HCT116 (cell line): ENCODE data around the gene OLFML2A. TPM values are rescaled to one million over a fixed set of nuclear protein-coding genes. Genes with fewer than 3 reads are reported as not detected.

Source experiments
- ATAC-seq: fragments of 200-7000 bp; cut with Tn5 transposase; 2 replicates; pipeline ENCODE4 v1.9.1; 2020; ENCODE audit warnings: mild to moderate bottlenecking, moderate library complexity
- BruUV-seq: library from RNA; stranded (reverse); fragments of 400-500 nt; replicated peaks from 2 replicates; lab custom pipeline; 2021; lab: Mats Ljungman, UMichigan
- CTCF ChIA-PET: fragments of 300-600 bp; sonication (Branson Sonifier 250); formaldehyde crosslinking; loops from one replicate; lab custom pipeline; 2021; ENCODE audit warnings: antibody characterized with exemption; lab: Charles Lee
- POLR2A ChIA-PET: fragments of 300-600, 350-600 bp; sonication (Branson Sonifier 250); formaldehyde crosslinking; loops from one replicate; lab custom pipeline; 2021; ENCODE audit warnings: antibody characterized with exemption; lab: Charles Lee
- RAD21 ChIA-PET, 2 experiments: fragments of 300-600 bp; sonication (Branson Sonifier 250); formaldehyde crosslinking; loops; one replicate each; lab custom pipeline; 2023; ENCODE audit warnings: low total read pairs in 2 of 2; ENCODE audit not compliant: uncharacterized antibody in 2 of 2, unreplicated experiment in 2 of 2, low non-redundant PET in 1 of 2; lab: Charles Lee
- DNase-seq: peaks from one replicate; pipeline ENCODE4 v3.0.0-alpha.2; 2010; ENCODE audit warnings: low read depth, low spot score
- H2AFZ ChIP-seq: fragments of 200-600 bp; shearing (Covaris generic), sonication (generic); 2 replicates; pipeline ENCODE4 v1.6.1; 2017; ENCODE audit warnings: low read depth, mixed run types, mixed read lengths, antibody characterized with exemption, low read length; ENCODE audit not compliant: poor library complexity, severe bottlenecking
- H3K27ac ChIP-seq: 2 replicates; pipeline ENCODE4 v1.5.1; 2012; ENCODE audit warnings: low read depth, low read length
- H3K27me3 ChIP-seq: fragments of 200-600 bp; sonication (generic); 2 replicates; pipeline ENCODE4 v1.6.1; 2016; ENCODE audit warnings: mixed run types, low read length, mixed read lengths; ENCODE audit not compliant: insufficient read depth
- H3K36me3 ChIP-seq, 2 experiments: fragments of 200-500 bp in 1 of 2; fragments of 200-600 bp in 1 of 2; sonication (Bioruptor generic) in 1 of 2; sonication (generic) in 1 of 2; 2 replicates each; pipeline versions ENCODE4 v1.5.1 to v1.6.1; 2014 to 2016; ENCODE audit warnings: low read length in 2 of 2, inconsistent platforms in 1 of 2, mixed read lengths in 1 of 2, mixed run types in 1 of 2; ENCODE audit not compliant: insufficient read depth in 2 of 2, control insufficient read depth in 1 of 2
- H3K4me1 ChIP-seq, 2 experiments: fragments of 200-600 bp in 1 of 2; sonication (generic) in 1 of 2; 2 replicates each; pipeline versions ENCODE4 v1.5.1 to v1.6.1; 2012 to 2017; ENCODE audit warnings: low read length in 2 of 2, inconsistent platforms in 1 of 2, mild to moderate bottlenecking in 1 of 2, mixed read lengths in 1 of 2, mixed run types in 1 of 2, moderate library complexity in 1 of 2; ENCODE audit not compliant: insufficient read depth in 2 of 2, control insufficient read depth in 1 of 2
- H3K4me2 ChIP-seq: fragments of 200-600 bp; sonication (generic); 2 replicates; pipeline ENCODE4 v1.6.1; 2017; ENCODE audit warnings: mixed run types, low read length, mixed read lengths
- H3K4me3 ChIP-seq, 2 experiments: fragments of 200-600 bp in 1 of 2; sonication (generic) in 1 of 2; replicated peaks in 1 of 2; 2 replicates each; pipeline ENCODE4 v1.5.1; 2011 to 2016; ENCODE audit warnings: low read length in 2 of 2, control low read depth in 1 of 2, low read depth in 1 of 2, mild to moderate bottlenecking in 1 of 2, mixed read lengths in 1 of 2, mixed run types in 1 of 2
- H3K79me2 ChIP-seq: fragments of 200-600 bp; sonication (generic); 2 replicates; pipeline ENCODE4 v1.6.1; 2017; ENCODE audit warnings: mild to moderate bottlenecking, mixed run types, low read length, moderate library complexity, mixed read lengths; ENCODE audit not compliant: insufficient read depth
- H3K9ac ChIP-seq: fragments of 200-600 bp; sonication (generic); 2 replicates; pipeline ENCODE4 v1.6.1; 2016; ENCODE audit warnings: low read length, mixed read lengths
- H3K9me2 ChIP-seq: fragments of 200-600 bp; sonication (generic), shearing (Covaris generic); 2 replicates; pipeline ENCODE4 v1.6.1; 2017; ENCODE audit warnings: mixed run types, mild to moderate bottlenecking, moderate library complexity; ENCODE audit not compliant: insufficient read depth
- H3K9me3 ChIP-seq, 2 experiments: fragments of 200-500 bp in 1 of 2; fragments of 200-600 bp in 1 of 2; sonication (Bioruptor generic) in 1 of 2; sonication (generic) in 1 of 2; 2 replicates each; pipeline ENCODE4 v1.6.1; 2014 to 2017; ENCODE audit warnings: low read length in 2 of 2, mixed read lengths in 2 of 2, inconsistent platforms in 1 of 2, low read depth in 1 of 2, mild to moderate bottlenecking in 1 of 2, mixed run types in 1 of 2, moderate library complexity in 1 of 2; ENCODE audit not compliant: control insufficient read depth in 1 of 2, insufficient read depth in 1 of 2
- H4K20me1 ChIP-seq: fragments of 200-600 bp; sonication (generic), shearing (Covaris generic); 2 replicates; pipeline ENCODE4 v1.6.1; 2017; ENCODE audit warnings: mixed run types, mild to moderate bottlenecking, moderate library complexity; ENCODE audit not compliant: insufficient read depth
- CBX3 ChIP-seq: IDR thresholded peaks from 2 replicates; pipeline ENCODE4 v1.6.1; 2012; ENCODE audit warnings: low read depth
- CEBPB ChIP-seq: IDR thresholded peaks from 2 replicates; pipeline ENCODE4 v1.6.1; 2012; ENCODE audit warnings: low read depth
- EGR1 ChIP-seq: IDR thresholded peaks from 2 replicates; pipeline ENCODE4 v1.6.1; 2012; ENCODE audit warnings: low read depth
- ELF1 ChIP-seq: IDR thresholded peaks from 2 replicates; pipeline ENCODE4 v1.6.1; 2012; ENCODE audit warnings: low read depth, borderline replicate concordance
- EZH2 ChIP-seq: fragments of 200-600 bp; sonication (generic); IDR thresholded peaks from 2 replicates; pipeline ENCODE4 v1.6.1; 2017; ENCODE audit warnings: antibody characterized with exemption, mixed run types
- EZH2phosphoT487 ChIP-seq: fragments of 200-600 bp; IDR thresholded peaks from 2 replicates; pipeline ENCODE4 v1.6.1; 2018; ENCODE audit warnings: antibody characterized with exemption, borderline replicate concordance
- JUND ChIP-seq: IDR thresholded peaks from 2 replicates; pipeline ENCODE4 v1.6.1; 2012
- POLR2A ChIP-seq: IDR thresholded peaks from 2 replicates; pipeline ENCODE4 v1.7.0; 2011; ENCODE audit warnings: borderline replicate concordance; ENCODE audit not compliant: insufficient read depth, insufficient read length; ENCODE audit errors: extremely low read depth
- POLR2AphosphoS5 ChIP-seq: IDR thresholded peaks from 2 replicates; pipeline ENCODE4 v1.6.1; 2011; ENCODE audit warnings: mild to moderate bottlenecking, low read depth, low read length, moderate library complexity
- RAD21 ChIP-seq: IDR thresholded peaks from 2 replicates; pipeline ENCODE4 v1.6.1; 2012; ENCODE audit warnings: low read depth, mild to moderate bottlenecking
- SIN3A ChIP-seq: IDR thresholded peaks from 2 replicates; pipeline ENCODE4 v1.6.1; 2012; ENCODE audit warnings: low read depth
- SP1 ChIP-seq: IDR thresholded peaks from 2 replicates; pipeline ENCODE4 v1.6.1; 2012; ENCODE audit warnings: low read depth
- SRF ChIP-seq: IDR thresholded peaks from 2 replicates; pipeline ENCODE4 v1.6.1; 2012; ENCODE audit warnings: low read depth
- TCF7L2 ChIP-seq: IDR thresholded peaks from 2 replicates; pipeline ENCODE4 v1.7.0; 2011; ENCODE audit warnings: borderline replicate concordance, inconsistent platforms; ENCODE audit not compliant: insufficient read depth, insufficient read length; ENCODE audit errors: extremely low read depth
- YY1 ChIP-seq: IDR thresholded peaks from 2 replicates; pipeline ENCODE4 v1.6.1; 2011; ENCODE audit warnings: low read length, low read depth, moderate library complexity, mild to moderate bottlenecking; ENCODE audit not compliant: insufficient replicate concordance; ENCODE audit errors: extremely low read depth
- ZFX ChIP-seq: fragments of 450-650 bp; IDR thresholded peaks from 2 replicates; pipeline ENCODE4 v1.6.1; 2017
- ZNF274 ChIP-seq: fragments of 200-500 bp; sonication (Bioruptor generic); IDR thresholded peaks from 2 replicates; pipeline ENCODE4 v1.6.1; 2014; ENCODE audit warnings: mild to moderate bottlenecking, low read depth, low read length, inconsistent platforms
- intact Hi-C: fragments of 100-400 bp; cut with micrococcal nuclease; formaldehyde crosslinking; loops from 2 replicates; pipeline ENCODE4 v1.10.0; 2022
- total RNA-seq: library from RNA; stranded (reverse); gene quantifications from one replicate; pipeline ENCODE4 v1.2.1, GENCODE V29; 2021; ENCODE audit not compliant: unreplicated experiment
- TF ChIP-seq, protein P1 (sequence below): IDR thresholded peaks from 2 replicates; pipeline ENCODE4 v1.6.1; 2011; ENCODE audit warnings: mild to moderate bottlenecking, low read length, moderate library complexity; ENCODE audit not compliant: insufficient replicate concordance; ENCODE audit errors: extremely low read depth
- TF ChIP-seq, protein P2 (sequence below): IDR thresholded peaks from 2 replicates; pipeline ENCODE4 v1.6.1; 2012; ENCODE audit warnings: low read depth
- TF ChIP-seq, protein P3 (sequence below): IDR thresholded peaks from 2 replicates; pipeline ENCODE4 v1.6.1; 2012

OLFML2A gene
- total RNA-seq, 1 experiment from 2014 or later: 6.3 TPM

DNA sequence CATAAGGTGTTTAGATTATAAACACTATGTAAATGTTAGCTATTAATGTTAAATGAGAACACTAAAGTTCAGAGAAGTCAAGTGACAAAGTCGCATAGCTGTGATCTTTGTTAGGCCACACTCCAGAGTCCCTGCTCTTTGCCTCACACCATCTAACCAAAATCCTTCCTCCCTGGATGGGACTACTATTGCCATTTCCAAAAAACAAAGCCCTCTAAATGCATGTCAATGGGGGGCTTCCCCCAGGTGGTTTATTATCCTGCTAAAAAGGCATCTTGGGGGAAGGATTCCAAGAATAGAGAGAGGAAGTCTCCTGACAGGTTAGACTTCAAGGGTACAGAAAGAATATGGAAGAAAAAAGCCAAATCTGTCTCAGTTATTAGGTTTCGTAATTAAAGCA lies 16.2 kb upstream of the OLFML2A start:
- BruUV-seq: no TSS peak
- Histone ChIP-seq H3K79me2 (peaks cover 93% of the 10 kb centered on the region), H3K4me1 (peaks cover 3 to 17% of the 10 kb centered on the region in 2 experiments; a peak in 3 of 4 replicates), H3K4me2 (no peak overlapping the region), H3K27ac (no peak overlapping the region), H3K9me2 (no peaks in the 10 kb centered on the region), H3K36me3 (no peaks in the 10 kb centered on the region), H4K20me1 (peaks cover 11% of the 10 kb centered on the region; the same call in 1 of the 2 replicates), H3K9ac (no peak overlapping the region), H3K9me3 (no peaks in the 10 kb centered on the region), H2AFZ (no peak overlapping the region), H3K27me3 (no peaks in the 10 kb centered on the region), H3K4me3 (no peak overlapping the region)
- ChIA-PET CTCF (interaction anchor here (0.6 to 1.1 kb wide), 2 partner anchors 9 to 49 kb away, joined by 3 read pairs; no protein-coding TSS in a partner anchor), POLR2A (no interaction called here), RAD21 (no interaction called here)
- DNase-seq (no peak), ATAC-seq (no peak)
- intact Hi-C loops: loop anchor here (10.0 kb wide), 1 partner anchor 346 kb away; the partner anchor contains the start of gene PSMB7
- TF ChIP-seq EZH2 (no peak), TCF7L2 (no peak), CBX3 (no peak), SP1 (no peak), ZFX (no peak), SIN3A (no peak), CEBPB (no peak), YY1 (no peak), POLR2AphosphoS5 (no peak), ELF1 (no peak), JUND (no peak), ZNF274 (no peak), SRF (no peak), POLR2A (no peak), EGR1 (no peak), EZH2phosphoT487 (no peak), RAD21 (no peak)
- TF ChIP-seq, protein P1, sequence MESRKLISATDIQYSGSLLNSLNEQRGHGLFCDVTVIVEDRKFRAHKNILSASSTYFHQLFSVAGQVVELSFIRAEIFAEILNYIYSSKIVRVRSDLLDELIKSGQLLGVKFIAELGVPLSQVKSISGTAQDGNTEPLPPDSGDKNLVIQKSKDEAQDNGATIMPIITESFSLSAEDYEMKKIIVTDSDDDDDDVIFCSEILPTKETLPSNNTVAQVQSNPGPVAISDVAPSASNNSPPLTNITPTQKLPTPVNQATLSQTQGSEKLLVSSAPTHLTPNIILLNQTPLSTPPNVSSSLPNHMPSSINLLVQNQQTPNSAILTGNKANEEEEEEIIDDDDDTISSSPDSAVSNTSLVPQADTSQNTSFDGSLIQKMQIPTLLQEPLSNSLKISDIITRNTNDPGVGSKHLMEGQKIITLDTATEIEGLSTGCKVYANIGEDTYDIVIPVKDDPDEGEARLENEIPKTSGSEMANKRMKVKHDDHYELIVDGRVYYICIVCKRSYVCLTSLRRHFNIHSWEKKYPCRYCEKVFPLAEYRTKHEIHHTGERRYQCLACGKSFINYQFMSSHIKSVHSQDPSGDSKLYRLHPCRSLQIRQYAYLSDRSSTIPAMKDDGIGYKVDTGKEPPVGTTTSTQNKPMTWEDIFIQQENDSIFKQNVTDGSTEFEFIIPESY: no peak
- TF ChIP-seq, protein P2, sequence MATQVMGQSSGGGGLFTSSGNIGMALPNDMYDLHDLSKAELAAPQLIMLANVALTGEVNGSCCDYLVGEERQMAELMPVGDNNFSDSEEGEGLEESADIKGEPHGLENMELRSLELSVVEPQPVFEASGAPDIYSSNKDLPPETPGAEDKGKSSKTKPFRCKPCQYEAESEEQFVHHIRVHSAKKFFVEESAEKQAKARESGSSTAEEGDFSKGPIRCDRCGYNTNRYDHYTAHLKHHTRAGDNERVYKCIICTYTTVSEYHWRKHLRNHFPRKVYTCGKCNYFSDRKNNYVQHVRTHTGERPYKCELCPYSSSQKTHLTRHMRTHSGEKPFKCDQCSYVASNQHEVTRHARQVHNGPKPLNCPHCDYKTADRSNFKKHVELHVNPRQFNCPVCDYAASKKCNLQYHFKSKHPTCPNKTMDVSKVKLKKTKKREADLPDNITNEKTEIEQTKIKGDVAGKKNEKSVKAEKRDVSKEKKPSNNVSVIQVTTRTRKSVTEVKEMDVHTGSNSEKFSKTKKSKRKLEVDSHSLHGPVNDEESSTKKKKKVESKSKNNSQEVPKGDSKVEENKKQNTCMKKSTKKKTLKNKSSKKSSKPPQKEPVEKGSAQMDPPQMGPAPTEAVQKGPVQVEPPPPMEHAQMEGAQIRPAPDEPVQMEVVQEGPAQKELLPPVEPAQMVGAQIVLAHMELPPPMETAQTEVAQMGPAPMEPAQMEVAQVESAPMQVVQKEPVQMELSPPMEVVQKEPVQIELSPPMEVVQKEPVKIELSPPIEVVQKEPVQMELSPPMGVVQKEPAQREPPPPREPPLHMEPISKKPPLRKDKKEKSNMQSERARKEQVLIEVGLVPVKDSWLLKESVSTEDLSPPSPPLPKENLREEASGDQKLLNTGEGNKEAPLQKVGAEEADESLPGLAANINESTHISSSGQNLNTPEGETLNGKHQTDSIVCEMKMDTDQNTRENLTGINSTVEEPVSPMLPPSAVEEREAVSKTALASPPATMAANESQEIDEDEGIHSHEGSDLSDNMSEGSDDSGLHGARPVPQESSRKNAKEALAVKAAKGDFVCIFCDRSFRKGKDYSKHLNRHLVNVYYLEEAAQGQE: no peak
- TF ChIP-seq, protein P3, sequence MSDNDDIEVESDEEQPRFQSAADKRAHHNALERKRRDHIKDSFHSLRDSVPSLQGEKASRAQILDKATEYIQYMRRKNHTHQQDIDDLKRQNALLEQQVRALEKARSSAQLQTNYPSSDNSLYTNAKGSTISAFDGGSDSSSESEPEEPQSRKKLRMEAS: no peak
